Esophagus muscularis mucosa (tissue), 4 donors: ENCODE data around the gene MBP. TPM values are rescaled to one million over a fixed set of nuclear protein-coding genes. Genes with fewer than 3 reads are reported as not detected.
A peak's percentile ranks its signal among the peaks of the same experiment; 100 is the strongest.

Source experiments
- DNase-seq: peaks from one replicate; pipeline ENCODE4 v3.0.0-alpha.2; 2017; ENCODE audit errors: extremely low spot score
- H3K27ac ChIP-seq, 4 donors: fragments of 200-600 bp; sonication (generic); replicated peaks in 1 of 4; 1 replicate in 3 of 4; 2 replicates in 1 of 4; pipeline ENCODE4 v1.5.1; 2016 to 2019; ENCODE audit warnings: mild to moderate bottlenecking in 1 of 4
- H3K27me3 ChIP-seq, 4 donors: fragments of 200-600 bp; sonication (generic); one replicate each; pipeline versions ENCODE4 v1.5.1 to v1.6.0; 2016 to 2019
- H3K36me3 ChIP-seq, 4 donors: fragments of 200-600 bp; sonication (generic); one replicate each; pipeline ENCODE4 v1.5.1; 2016 to 2019
- H3K4me1 ChIP-seq, 4 donors: fragments of 200-600 bp; sonication (generic); one replicate each; pipeline ENCODE4 v1.5.1; 2016 to 2019
- H3K4me3 ChIP-seq, 4 donors: fragments of 200-600 bp; sonication (generic); 1 replicate in 2 of 4; 2 replicates in 2 of 4; pipeline ENCODE4 v1.5.1; 2016 to 2019; ENCODE audit warnings: mild to moderate bottlenecking in 4 of 4, moderate library complexity in 1 of 4
- H3K9me3 ChIP-seq, 4 donors: fragments of 200-600 bp; sonication (generic); 1 replicate in 3 of 4; 2 replicates in 1 of 4; pipeline ENCODE4 v1.5.1; 2016 to 2019
- EP300 ChIP-seq: sonication (generic); formaldehyde crosslinking; IDR thresholded peaks from one replicate; pipeline ENCODE4 v1.6.1; 2017; ENCODE audit warnings: antibody characterized with exemption
- POLR2A ChIP-seq: fragments of 450-650 bp; IDR thresholded peaks from one replicate; pipeline ENCODE4 v1.6.1; 2017; ENCODE audit warnings: antibody characterized with exemption, moderate library complexity, mild to moderate bottlenecking, low read depth
- POLR2AphosphoS5 ChIP-seq, 2 donors: sonication (generic); formaldehyde crosslinking; IDR thresholded peaks; one replicate each; pipeline ENCODE4 v1.6.1; 2017; ENCODE audit warnings: antibody characterized with exemption in 2 of 2
- WGBS: methylation state at CpG from one replicate; pipeline ENCODE4 v1.1.5; 2018; 5-methylcytosine and 5-hydroxymethylcytosine counted together
- intact Hi-C: fragments of 100-400 bp; cut with DNase I; formaldehyde crosslinking; loops from one replicate; pipeline ENCODE4 v1.15.1; 2023
- total RNA-seq, 4 donors: library from RNA; depleted of rRNA; stranded (reverse); fragments of >200 nt; gene quantifications; one replicate each; pipeline versions ENCODE4 v1.1.0 to v1.2.1, GENCODE V29; 2016
- TF ChIP-seq, protein P1 (sequence below), 3 experiments: fragments of 200-600 bp in 2 of 3; fragments of 450-650 bp in 1 of 3; sonication (generic) in 2 of 3; IDR thresholded peaks; one replicate each; pipeline ENCODE4 v1.5.1; 2017 to 2019; ENCODE audit warnings: antibody characterized with exemption in 3 of 3, mild to moderate bottlenecking in 2 of 3, moderate library complexity in 1 of 3

The MBP gene
- total RNA-seq, 4 donors from 2014 or later: 21.9 to 31.3 (median 27.3) TPM

DNA sequence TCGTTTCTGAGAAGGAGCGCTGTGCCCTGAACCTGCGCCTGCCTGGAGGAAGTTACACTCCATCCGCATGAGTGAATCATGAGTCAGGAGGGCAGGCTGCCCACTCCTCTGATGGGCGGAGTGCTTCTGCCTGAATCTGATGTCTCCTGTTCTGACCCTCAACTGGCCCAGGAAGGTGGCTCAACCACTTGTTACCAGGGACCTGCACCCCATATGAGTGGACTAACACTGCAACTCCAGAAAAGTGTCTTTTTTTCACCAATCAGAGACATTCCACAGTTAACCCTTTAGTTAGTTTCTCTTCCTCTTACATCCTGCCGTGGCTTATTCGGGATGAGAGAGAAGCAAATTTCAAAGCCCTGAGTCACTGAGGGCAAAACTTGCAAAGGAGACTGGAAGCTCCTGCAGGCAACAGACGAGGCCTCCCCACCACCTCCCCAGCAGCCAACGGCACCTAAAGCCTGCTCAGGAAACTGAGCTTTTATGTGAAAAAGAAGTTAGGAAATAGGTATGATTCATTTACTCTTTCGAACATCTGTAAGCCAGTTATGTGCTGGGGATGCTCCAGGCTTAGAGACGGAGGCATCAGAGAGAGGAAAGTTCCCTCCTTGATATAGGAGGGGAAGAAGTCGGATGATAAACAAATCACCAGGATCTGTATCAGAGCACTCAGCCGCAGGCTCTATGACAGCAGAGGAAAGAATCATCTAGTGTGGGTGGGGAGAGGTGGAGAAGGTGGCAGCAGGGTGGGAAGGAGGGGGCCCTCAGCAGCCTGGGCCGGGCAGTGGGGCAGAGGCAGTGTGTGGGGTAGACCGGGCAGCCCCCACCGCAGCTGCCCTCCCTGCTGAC is 30.9 kb downstream of the MBP start:
- peak; percentile 98 for DNase-seq
- Histone ChIP-seq H3K4me3 (peak overlapping the region in 2 of 4 donors; percentile 5 to 7), H3K4me1 (peaks cover 60 to 63% (median 61%) of the 10 kb centered on the region in 4 donors), H3K36me3 (peaks cover 0 to 4% (median 0%) of the 10 kb centered on the region in 4 donors), H3K27ac (peak overlapping the region; percentile 77 to 84 (median 82)), H3K27me3 (no peaks in the 10 kb centered on the region), H3K9me3 (no peaks in the 10 kb centered on the region)
- intact Hi-C loops: no loop called here
- TF ChIP-seq EP300: no peak
- peak; percentile 61 to 72 for TF ChIP-seq POLR2AphosphoS5 (IDR thresholded peaks at IDR 0.05)
- TF ChIP-seq, protein P1, sequence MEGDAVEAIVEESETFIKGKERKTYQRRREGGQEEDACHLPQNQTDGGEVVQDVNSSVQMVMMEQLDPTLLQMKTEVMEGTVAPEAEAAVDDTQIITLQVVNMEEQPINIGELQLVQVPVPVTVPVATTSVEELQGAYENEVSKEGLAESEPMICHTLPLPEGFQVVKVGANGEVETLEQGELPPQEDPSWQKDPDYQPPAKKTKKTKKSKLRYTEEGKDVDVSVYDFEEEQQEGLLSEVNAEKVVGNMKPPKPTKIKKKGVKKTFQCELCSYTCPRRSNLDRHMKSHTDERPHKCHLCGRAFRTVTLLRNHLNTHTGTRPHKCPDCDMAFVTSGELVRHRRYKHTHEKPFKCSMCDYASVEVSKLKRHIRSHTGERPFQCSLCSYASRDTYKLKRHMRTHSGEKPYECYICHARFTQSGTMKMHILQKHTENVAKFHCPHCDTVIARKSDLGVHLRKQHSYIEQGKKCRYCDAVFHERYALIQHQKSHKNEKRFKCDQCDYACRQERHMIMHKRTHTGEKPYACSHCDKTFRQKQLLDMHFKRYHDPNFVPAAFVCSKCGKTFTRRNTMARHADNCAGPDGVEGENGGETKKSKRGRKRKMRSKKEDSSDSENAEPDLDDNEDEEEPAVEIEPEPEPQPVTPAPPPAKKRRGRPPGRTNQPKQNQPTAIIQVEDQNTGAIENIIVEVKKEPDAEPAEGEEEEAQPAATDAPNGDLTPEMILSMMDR (IDR thresholded peaks at IDR 0.05): no peak
- TF ChIP-seq POLR2A: no peak
- WGBS: 37% methylated on average over 15 of the region's 16 CpGs

DNA sequence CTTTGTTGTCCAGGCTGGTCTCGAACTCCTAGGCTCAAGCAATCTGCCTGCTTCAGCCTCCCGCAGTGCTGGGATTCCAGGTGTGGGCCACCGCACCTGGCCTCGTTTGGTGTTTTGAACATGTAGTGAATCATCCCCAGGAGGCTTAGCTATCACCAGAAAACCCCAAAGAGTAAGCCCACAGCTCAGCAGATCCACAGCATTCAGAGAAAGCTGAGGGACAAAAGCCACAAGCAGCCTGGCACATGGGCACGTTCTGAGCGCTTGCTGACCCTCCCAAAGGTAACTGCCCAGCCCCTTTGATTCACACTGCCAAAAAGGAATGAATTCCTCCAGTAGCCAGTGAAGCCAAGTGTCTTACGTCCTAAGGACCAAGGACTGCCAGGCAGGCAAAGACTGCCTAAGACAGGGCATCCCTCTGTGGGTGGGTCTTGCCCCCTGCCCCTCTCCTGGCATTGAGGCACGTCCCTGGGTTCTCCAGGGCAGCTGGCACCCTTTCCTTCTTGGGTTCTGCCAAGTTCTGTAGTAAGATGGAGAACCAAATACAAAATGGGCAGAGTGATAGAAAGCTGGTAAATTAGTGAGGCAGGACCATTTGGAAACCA is 31.7 kb downstream of the MBP start:
- WGBS: 71% methylated on average over 8 of the region's 8 CpGs
- intact Hi-C loops: no loop called here
- no peak for DNase-seq
- H3K4me3 ChIP-seq: no peak overlapping the region
- peaks cover 58 to 69% (median 65%) of the 10 kb centered on the region in 4 donors for H3K4me1 ChIP-seq
- peaks cover 0 to 4% (median 0%) of the 10 kb centered on the region in 4 donors for H3K36me3 ChIP-seq
- peak overlapping the region; percentile 77 to 84 (median 82) for H3K27ac ChIP-seq
- H3K27me3 ChIP-seq: no peaks in the 10 kb centered on the region
- TF ChIP-seq POLR2A (no peak), EP300 (no peak), POLR2AphosphoS5 (IDR thresholded peaks at IDR 0.05) (no peak)
- TF ChIP-seq, protein P1 (IDR thresholded peaks at IDR 0.05): no peak
- no peaks in the 10 kb centered on the region for H3K9me3 ChIP-seq

DNA sequence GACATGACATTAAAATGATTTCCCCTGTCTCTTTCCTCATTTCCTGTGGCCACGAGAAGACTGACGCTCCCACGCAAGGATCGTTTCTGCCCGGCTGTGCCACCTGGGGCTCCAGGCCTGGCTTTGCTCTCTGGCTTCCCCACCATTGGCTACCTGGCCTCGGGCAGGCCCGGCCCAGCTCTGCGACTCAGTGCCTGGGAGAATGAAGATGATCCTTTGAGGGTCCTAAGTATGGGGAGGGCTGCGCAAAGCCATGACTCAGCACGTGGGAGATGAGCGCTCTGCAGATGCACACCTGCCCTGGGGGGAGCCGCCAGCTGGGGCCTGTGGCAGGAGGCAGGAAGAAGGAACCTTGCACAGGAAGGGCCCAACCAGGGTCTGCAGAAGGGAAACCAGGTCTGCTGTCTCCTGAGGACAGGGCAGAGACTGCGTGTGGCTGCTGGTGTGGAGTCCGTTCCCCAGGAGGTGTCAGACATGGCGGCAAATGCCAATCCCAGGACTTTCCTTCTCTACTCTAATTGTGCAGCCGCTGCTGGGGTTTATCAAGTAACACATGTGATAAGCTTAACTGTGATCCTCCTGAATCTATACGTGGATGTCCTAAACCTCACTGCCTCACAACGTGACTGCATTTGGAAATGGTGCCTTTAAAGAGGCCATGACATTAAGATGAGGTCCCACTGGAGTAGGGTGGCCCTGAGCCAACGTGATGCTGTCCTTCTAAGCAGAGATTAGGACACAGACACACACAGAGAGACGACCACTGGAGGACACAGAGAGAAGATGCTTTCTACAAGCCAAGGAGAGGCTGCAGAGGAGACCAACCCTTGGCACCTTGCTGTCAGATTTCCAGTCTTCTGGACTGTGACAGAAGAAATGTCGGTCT is 32.9 kb downstream of the MBP start:
- Histone ChIP-seq H3K27me3 (no peaks in the 10 kb centered on the region), H3K4me3 (no peak overlapping the region), H3K9me3 (no peaks in the 10 kb centered on the region), H3K27ac (peak overlapping the region in 1 of 4 donors; percentile 49), H3K4me1 (peaks cover 53 to 81% (median 74%) of the 10 kb centered on the region in 4 donors), H3K36me3 (peaks cover 0 to 2% (median 0%) of the 10 kb centered on the region in 4 donors)
- whole genome bisulfite sequencing: 89% methylated on average over 21 of the region's 21 CpGs
- DNase-seq: no peak
- intact Hi-C loops: no loop called here
- no peak for TF ChIP-seq POLR2AphosphoS5 (IDR thresholded peaks at IDR 0.05)
- TF ChIP-seq, protein P1 (IDR thresholded peaks at IDR 0.05): no peak
- TF ChIP-seq POLR2A: no peak
- TF ChIP-seq EP300: no peak

DNA sequence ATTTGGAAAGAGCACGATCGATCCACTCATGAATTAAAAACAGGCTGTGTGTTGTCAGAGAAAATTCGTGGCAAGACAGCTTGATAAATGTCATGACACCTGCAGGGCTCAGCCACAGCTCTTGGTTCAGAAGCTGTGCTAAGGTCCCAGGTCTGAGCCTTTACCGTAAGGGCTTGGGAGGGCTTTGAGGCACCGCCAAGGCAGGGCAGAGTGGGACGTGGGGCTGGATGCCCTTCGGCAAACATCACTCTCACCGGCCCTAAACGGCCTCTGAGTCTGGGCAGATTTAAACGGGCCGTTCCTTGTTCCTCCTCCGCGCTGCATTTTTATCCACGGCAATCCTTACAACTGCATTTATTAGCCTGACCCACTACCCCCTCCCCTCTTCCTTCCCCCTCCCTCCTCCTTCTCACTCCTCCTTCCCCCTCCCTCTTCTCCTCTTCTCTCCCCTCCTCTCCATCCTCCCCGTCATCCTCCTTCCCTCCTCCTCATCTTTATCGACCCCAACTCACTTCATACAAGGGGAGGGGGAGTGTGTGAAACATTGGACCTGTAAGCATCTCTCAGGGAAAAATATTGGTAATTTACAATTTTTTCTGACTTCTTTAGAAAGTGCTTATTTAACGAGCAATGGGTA is 33.9 kb downstream of the MBP start:
- Histone ChIP-seq H3K4me3 (peak overlapping the region in 1 of 4 donors; percentile 9), H3K27ac (peak overlapping the region in 3 of 4 donors; percentile 43 to 49 (median 45))

More for the DNA sequence above, 33.9 kb downstream of the MBP start:
- no peak for DNase-seq
- intact Hi-C loops: no loop called here
- Histone ChIP-seq H3K4me1 (peaks cover 47 to 81% (median 70%) of the 10 kb centered on the region in 4 donors), H3K36me3 (no peaks in the 10 kb centered on the region), H3K9me3 (no peaks in the 10 kb centered on the region), H3K27me3 (no peaks in the 10 kb centered on the region)
- no peak for TF ChIP-seq POLR2A
- TF ChIP-seq EP300: no peak
- TF ChIP-seq POLR2AphosphoS5 (IDR thresholded peaks at IDR 0.05): no peak
- TF ChIP-seq, protein P1 (IDR thresholded peaks at IDR 0.05): no peak
- 45% methylated on average over 17 of the region's 17 CpGs for WGBS
